CD14-positive monocyte (primary cell): ENCODE data around the gene IFT122. TPM values are rescaled to one million over a fixed set of nuclear protein-coding genes. Genes with fewer than 3 reads are reported as not detected.
A peak's percentile ranks its signal among the peaks of the same experiment; 100 is the strongest.

Experiments
- DNase-seq, 3 donors: peaks; one replicate each; pipeline ENCODE4 v3.0.0-alpha.2; 2011 to 2022
- H2AFZ ChIP-seq: 2 replicates; pipeline ENCODE4 v1.6.0; 2012; ENCODE audit warnings: mild to moderate bottlenecking, low read depth, low read length, inconsistent platforms; ENCODE audit not compliant: insufficient read depth, poor library complexity, severe bottlenecking
- H3K27ac ChIP-seq, 2 donors: 1 replicate in 1 of 2; 2 replicates in 1 of 2; pipeline ENCODE4 v1.5.1; 2012 to 2013; ENCODE audit warnings: low read length in 2 of 2, control low read depth in 1 of 2, inconsistent platforms in 1 of 2, low read depth in 1 of 2, mild to moderate bottlenecking in 1 of 2
- H3K27me3 ChIP-seq, 2 donors: one replicate each; pipeline versions ENCODE4 v1.6.0 to v1.6.1; 2011 to 2013; ENCODE audit warnings: low read length in 2 of 2; ENCODE audit not compliant: control insufficient read depth in 2 of 2, insufficient read depth in 2 of 2
- H3K36me3 ChIP-seq, 2 donors: replicated peaks in 1 of 2; 1 replicate in 1 of 2; 2 replicates in 1 of 2; pipeline versions ENCODE4 v1.5.1 to v1.6.1; 2012 to 2013; ENCODE audit warnings: low read length in 2 of 2, control low read depth in 1 of 2, inconsistent platforms in 1 of 2, mild to moderate bottlenecking in 1 of 2; ENCODE audit not compliant: insufficient read depth in 2 of 2, control insufficient read depth in 1 of 2
- H3K4me1 ChIP-seq, 2 donors: 1 replicate in 1 of 2; 2 replicates in 1 of 2; pipeline versions ENCODE4 v1.5.1 to v1.6.1; 2012 to 2013; ENCODE audit warnings: low read length in 2 of 2, control low read depth in 1 of 2, inconsistent platforms in 1 of 2, mild to moderate bottlenecking in 1 of 2, moderate library complexity in 1 of 2; ENCODE audit not compliant: insufficient read depth in 2 of 2, control insufficient read depth in 1 of 2
- H3K4me2 ChIP-seq: replicated peaks from 2 replicates; pipeline ENCODE3; 2012; ENCODE audit warnings: low read length, moderate library complexity, mild to moderate bottlenecking; ENCODE audit not compliant: poor library complexity, severe bottlenecking; ENCODE audit errors: extremely low read depth
- H3K4me3 ChIP-seq, 3 experiments: fragments of 200-600 bp in 1 of 3; sonication (generic) in 1 of 3; replicated peaks in 1 of 3; 1 replicate in 2 of 3; 2 replicates in 1 of 3; pipeline ENCODE4 v1.5.1; 2011 to 2013; ENCODE audit warnings: low read length in 3 of 3, mild to moderate bottlenecking in 3 of 3, control low read depth in 2 of 3, low read depth in 2 of 3, inconsistent platforms in 1 of 3, moderate library complexity in 1 of 3
- H3K79me2 ChIP-seq: 2 replicates; pipeline ENCODE4 v1.6.0; 2012; ENCODE audit warnings: mild to moderate bottlenecking, control low read depth, inconsistent platforms, low read length, moderate library complexity; ENCODE audit not compliant: insufficient read depth
- H3K9ac ChIP-seq: 2 replicates; pipeline ENCODE4 v1.6.0; 2017; ENCODE audit warnings: low read length, mild to moderate bottlenecking; ENCODE audit not compliant: insufficient read depth, poor library complexity, severe bottlenecking
- H3K9me3 ChIP-seq, 2 donors: replicated peaks in 1 of 2; 1 replicate in 1 of 2; 2 replicates in 1 of 2; pipeline versions ENCODE4 v1.5.1 to v1.6.1; 2012 to 2013; ENCODE audit warnings: low read length in 2 of 2, control low read depth in 1 of 2; ENCODE audit not compliant: control insufficient read depth in 1 of 2, insufficient read depth in 1 of 2
- H4K20me1 ChIP-seq: 2 replicates; pipeline ENCODE4 v1.6.0; 2012; ENCODE audit warnings: mild to moderate bottlenecking, low read length, control low read depth, moderate library complexity; ENCODE audit not compliant: insufficient read depth
- H3K27ac Mint-ChIP-seq, 7 donors: one replicate each; pipeline ENCODE4 v1.8.0; 2020; ENCODE audit warnings: mild to moderate bottlenecking in 7 of 7, mixed read lengths in 7 of 7, moderate library complexity in 6 of 7, inconsistent platforms in 2 of 7
- H3K27me3 Mint-ChIP-seq, 3 donors: one replicate each; pipeline ENCODE4 v1.8.0; 2021 to 2022; ENCODE audit warnings: low read depth in 3 of 3, mild to moderate bottlenecking in 3 of 3, mixed read lengths in 3 of 3, moderate library complexity in 3 of 3, inconsistent platforms in 1 of 3
- H3K36me3 Mint-ChIP-seq, 2 donors: one replicate each; pipeline ENCODE4 v1.8.0; 2020; ENCODE audit warnings: mixed read lengths in 2 of 2, inconsistent platforms in 1 of 2, mild to moderate bottlenecking in 1 of 2
- H3K4me1 Mint-ChIP-seq: one replicate; pipeline ENCODE4 v1.8.0; 2020; ENCODE audit warnings: mild to moderate bottlenecking, mixed read lengths
- H3K4me3 Mint-ChIP-seq, 2 donors: one replicate each; pipeline ENCODE4 v1.8.0; 2020; ENCODE audit warnings: mild to moderate bottlenecking in 2 of 2, mixed read lengths in 2 of 2, moderate library complexity in 1 of 2
- H3K9me3 Mint-ChIP-seq, 7 donors: one replicate each; pipeline ENCODE4 v1.8.0; 2020 to 2022; ENCODE audit warnings: mixed read lengths in 7 of 7, mild to moderate bottlenecking in 6 of 7, moderate library complexity in 6 of 7, inconsistent platforms in 2 of 7
- CTCF ChIP-seq: fragments of 200-600 bp; IDR thresholded peaks from one replicate; pipeline ENCODE4 v1.8.0; 2022; ENCODE audit warnings: antibody characterized with exemption, mild to moderate bottlenecking
- WGBS: methylation state at CpG from one replicate; pipeline ENCODE4 v1.1.5; 2013; ENCODE audit warnings: missing lambda C conversion rate; ENCODE audit not compliant: insufficient coverage; 5-methylcytosine and 5-hydroxymethylcytosine counted together
- intact Hi-C, 2 donors: fragments of 100-400 bp; cut with micrococcal nuclease; formaldehyde crosslinking; loops; one replicate each; pipeline versions ENCODE4 v1.15.0 to v1.15.1; 2023
- polyA plus RNA-seq, 3 donors: library from polyadenylated mRNA; depleted of rRNA in 1 of 3; unstranded in 2 of 3; stranded (reverse) in 1 of 3; fragments of 300-500 nt in 2 of 3; fragments of >200 nt in 1 of 3; fragmentation: Illumina TruSeq in 2 of 3; gene quantifications; 1 replicate in 2 of 3; 2 replicates in 1 of 3; pipeline ENCODE4 v1.2.3, GENCODE V29; 2012 to 2021

IFT122 gene
- polyA plus RNA-seq, 3 donors = 3.3 to 12.2 (median 3.6) TPM

DNA sequence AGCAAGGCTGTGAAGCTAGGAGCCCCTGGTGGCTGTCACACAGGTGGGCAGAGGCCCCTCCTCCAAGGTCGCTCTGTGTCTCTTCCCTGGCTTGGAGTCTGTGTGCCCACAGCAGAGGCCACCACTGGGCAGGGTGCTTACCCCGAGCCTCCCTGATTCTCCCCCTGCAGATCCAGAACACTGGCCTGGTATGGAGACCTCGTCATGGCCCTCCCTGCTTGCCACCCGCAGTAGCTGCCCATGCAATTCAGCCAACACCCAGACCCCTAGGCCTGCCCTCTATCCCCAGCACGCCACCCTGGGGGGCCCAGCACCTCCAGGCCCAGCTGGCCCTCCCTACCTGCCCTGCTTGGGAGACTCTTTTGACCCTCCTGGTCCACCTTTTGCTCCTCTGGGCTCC lies 82.9 kb downstream of the IFT122 start:
- H3K27ac ChIP-seq = no peak overlapping the region
- no peaks in the 10 kb centered on the region for H3K9me3 ChIP-seq
- no peak for DNase-seq
- peaks cover 0 to 1% of the 10 kb centered on the region in 2 donors for H3K36me3 ChIP-seq
- Mint-ChIP-seq H3K27ac (peak overlapping the region in 4 of 7 donors; percentile 43 to 81 (median 71)), H3K27me3 (peaks cover 0 to 3% (median 0%) of the 10 kb centered on the region in 3 donors), H3K4me1 (peaks cover 46% of the 10 kb centered on the region), H3K9me3 (no peaks in the 10 kb centered on the region), H3K36me3 (peaks cover 11 to 20% of the 10 kb centered on the region in 2 donors), H3K4me3 (no peak overlapping the region)
- H3K4me2 ChIP-seq = no peak overlapping the region
- peaks cover 47 to 51% of the 10 kb centered on the region in 2 donors for H3K4me1 ChIP-seq
- 94% methylated on average over 5 of the region's 5 CpGs for WGBS
- peak overlapping the region; percentile 6 for H3K9ac ChIP-seq
- no peaks in the 10 kb centered on the region for H3K27me3 ChIP-seq
- no peaks in the 10 kb centered on the region for H4K20me1 ChIP-seq
- TF ChIP-seq CTCF = no peak
- H3K79me2 ChIP-seq = no peaks in the 10 kb centered on the region
- no peak overlapping the region for H3K4me3 ChIP-seq
- no peak overlapping the region for H2AFZ ChIP-seq
- intact Hi-C loops = no loop called here

GRCh38 chr3:129524081-129524480 lies 84.1 kb downstream of the IFT122 start:
- intact Hi-C loops = no loop called here
- no peak for TF ChIP-seq CTCF
- no peaks in the 10 kb centered on the region for H4K20me1 ChIP-seq
- H2AFZ ChIP-seq = no peak overlapping the region
- no peaks in the 10 kb centered on the region for H3K36me3 ChIP-seq
- no peaks in the 10 kb centered on the region for H3K9me3 ChIP-seq
- H3K27ac ChIP-seq = peak overlapping the region; percentile 1 to 98
- 100% methylated on average over 1 of the region's 4 CpGs for WGBS
- H3K79me2 ChIP-seq = no peaks in the 10 kb centered on the region
- H3K9me3 Mint-ChIP-seq = no peaks in the 10 kb centered on the region
- peak in 1 of 3 donors; percentile 1 for DNase-seq
- no peak overlapping the region for H3K4me3 Mint-ChIP-seq
- H3K4me1 Mint-ChIP-seq = peaks cover 48% of the 10 kb centered on the region
- peaks cover 0 to 3% (median under 1%) of the 10 kb centered on the region in 3 donors for H3K27me3 Mint-ChIP-seq
- H3K36me3 Mint-ChIP-seq = peaks cover 8 to 17% of the 10 kb centered on the region in 2 donors
- no peak overlapping the region for H3K4me3 ChIP-seq
- no peak overlapping the region for H3K4me2 ChIP-seq
- no peaks in the 10 kb centered on the region for H3K27me3 ChIP-seq
- H3K4me1 ChIP-seq = peaks cover 47 to 52% of the 10 kb centered on the region in 2 donors
- H3K9ac ChIP-seq = no peak overlapping the region
- peak overlapping the region; percentile 90 to 99 (median 99) for H3K27ac Mint-ChIP-seq
